Uterus (tissue), 2 donors: ENCODE measurements around the gene LGR6.

Experiments used
- POLR2A ChIP-seq, 2 donors: fragments of 450-650 bp; IDR thresholded peaks; one replicate each; pipeline ENCODE4 v1.6.1; 2016; ENCODE audit warnings: antibody characterized with exemption in 2 of 2, mild to moderate bottlenecking in 1 of 2, moderate library complexity in 1 of 2
- TF ChIP-seq, protein P1 (sequence below), 4 experiments: fragments of 200-600 bp in 2 of 4; fragments of 450-650 bp in 2 of 4; sonication (generic) in 2 of 4; IDR thresholded peaks; one replicate each; pipeline ENCODE4 v1.5.1; 2016 to 2019; ENCODE audit warnings: antibody characterized with exemption in 4 of 4, mild to moderate bottlenecking in 2 of 4, moderate library complexity in 1 of 4

DNA sequence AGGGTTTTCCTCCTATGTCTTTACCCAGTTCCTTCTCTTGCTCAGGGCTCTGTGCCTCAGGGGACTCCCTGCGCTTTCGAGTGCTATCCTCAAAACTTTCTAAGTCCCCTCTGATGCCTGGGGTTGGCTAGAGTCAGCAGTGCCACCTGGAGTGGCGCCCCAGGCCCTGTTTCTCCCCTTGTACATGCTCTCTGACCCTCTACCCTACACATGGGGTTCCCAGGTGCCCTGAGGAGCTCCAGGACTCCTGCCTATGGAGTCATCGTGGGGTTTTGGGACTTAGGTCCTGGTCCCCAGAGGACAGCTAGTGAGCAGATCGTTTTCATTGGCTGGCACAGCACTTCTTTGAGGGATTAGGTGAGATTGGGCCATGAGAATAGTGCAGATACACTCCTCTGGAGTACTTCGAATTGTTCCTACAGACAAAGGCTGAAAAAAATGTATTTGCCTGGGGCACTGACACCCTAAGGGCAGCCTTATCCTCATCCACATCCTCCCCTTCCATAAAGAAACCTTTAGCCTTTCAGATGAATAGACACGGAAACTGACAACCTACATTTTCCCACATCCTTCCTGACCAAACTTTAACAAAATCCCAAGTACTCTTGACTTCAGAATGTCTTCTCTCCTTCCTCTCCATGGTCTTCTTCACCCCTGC is 41.5 kb downstream of the LGR6 start:
- TF ChIP-seq, protein P1, sequence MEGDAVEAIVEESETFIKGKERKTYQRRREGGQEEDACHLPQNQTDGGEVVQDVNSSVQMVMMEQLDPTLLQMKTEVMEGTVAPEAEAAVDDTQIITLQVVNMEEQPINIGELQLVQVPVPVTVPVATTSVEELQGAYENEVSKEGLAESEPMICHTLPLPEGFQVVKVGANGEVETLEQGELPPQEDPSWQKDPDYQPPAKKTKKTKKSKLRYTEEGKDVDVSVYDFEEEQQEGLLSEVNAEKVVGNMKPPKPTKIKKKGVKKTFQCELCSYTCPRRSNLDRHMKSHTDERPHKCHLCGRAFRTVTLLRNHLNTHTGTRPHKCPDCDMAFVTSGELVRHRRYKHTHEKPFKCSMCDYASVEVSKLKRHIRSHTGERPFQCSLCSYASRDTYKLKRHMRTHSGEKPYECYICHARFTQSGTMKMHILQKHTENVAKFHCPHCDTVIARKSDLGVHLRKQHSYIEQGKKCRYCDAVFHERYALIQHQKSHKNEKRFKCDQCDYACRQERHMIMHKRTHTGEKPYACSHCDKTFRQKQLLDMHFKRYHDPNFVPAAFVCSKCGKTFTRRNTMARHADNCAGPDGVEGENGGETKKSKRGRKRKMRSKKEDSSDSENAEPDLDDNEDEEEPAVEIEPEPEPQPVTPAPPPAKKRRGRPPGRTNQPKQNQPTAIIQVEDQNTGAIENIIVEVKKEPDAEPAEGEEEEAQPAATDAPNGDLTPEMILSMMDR (IDR thresholded peaks at IDR 0.05) = no peak
- TF ChIP-seq POLR2A (IDR thresholded peaks at IDR 0.05) = no peak
